ENCODE results near the gene MEGF8.
"Not testable (repeated sequence)": the region's sequence is repeated elsewhere in the genome, so short reads cannot be mapped to it uniquely, and the experiment has no call there.

Gene MEGF8

DNA sequence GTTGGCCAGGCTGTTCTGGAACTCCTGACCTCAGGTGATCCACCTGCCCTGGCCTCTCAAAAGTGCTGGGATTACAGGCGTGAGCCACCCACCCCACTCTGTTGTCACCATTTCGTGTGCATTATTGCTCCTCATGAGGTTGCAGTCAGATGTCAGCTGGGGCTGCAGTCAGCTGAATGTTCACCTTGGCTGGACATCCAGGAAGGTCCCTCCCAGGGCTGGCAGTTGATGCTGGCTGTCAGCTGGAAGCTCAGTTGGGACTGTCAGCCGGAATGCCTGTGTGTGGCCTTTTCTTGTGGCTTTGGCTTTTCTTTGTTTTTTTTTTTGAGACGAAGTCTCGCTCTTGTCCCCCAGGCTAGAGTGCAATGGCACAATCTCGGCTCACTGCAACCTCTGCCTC, 6.6 kb downstream of the MEGF8 start:
- no peak for FAIRE-seq

DNA sequence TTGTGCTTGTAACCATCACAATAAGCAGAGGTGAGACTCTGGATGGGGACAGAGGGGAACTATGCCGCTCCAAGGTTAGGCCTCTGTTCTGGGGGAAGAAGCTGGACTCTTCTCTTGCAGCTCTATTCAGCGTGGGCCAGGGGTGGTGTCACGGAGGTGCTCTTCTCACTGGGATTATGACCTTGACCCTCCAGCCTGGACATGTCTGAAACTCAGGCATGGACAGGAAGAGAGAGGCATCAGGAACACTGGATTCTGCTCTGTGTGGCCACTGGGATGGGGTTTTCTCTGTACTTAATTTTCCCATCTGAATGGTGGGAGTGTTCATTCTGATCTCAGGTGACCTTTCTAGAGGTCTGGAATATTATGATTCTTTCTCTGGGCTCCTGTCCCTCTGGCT, 7.6 kb downstream of the MEGF8 start:
- FAIRE-seq: no peak

DNA sequence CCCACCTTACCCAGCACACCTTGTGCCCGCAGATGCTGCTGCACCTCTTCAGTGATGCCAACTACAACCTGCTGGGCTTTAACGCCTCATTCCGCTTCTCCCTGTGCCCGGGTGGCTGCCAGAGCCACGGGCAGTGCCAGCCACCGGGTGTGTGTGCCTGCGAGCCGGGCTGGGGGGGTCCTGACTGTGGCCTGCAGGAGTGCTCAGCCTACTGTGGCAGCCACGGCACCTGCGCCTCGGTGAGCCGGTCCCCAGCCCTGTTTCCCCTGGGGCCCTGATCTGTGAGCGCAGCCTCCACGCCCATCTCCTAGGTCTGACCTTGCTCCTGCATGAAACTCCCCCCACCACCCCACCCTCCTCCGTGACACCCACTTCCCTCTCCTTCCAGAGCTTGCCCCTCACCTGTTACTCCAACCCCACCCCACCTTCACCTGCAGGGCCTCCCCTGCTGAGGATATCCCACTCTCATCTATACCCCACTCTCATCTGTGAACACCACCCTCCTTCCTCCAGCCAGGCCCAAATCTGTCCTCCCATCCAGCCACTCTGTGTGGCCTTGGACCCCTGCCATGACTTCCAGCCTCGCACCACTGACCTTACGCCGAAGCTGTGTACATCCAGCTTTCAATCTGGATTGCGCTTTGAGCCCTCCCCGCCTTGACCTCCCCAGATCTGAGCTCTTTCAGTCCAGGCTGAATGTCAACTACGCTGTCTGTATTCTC, 8.7 kb downstream of the MEGF8 start:
- no peak for FAIRE-seq

DNA sequence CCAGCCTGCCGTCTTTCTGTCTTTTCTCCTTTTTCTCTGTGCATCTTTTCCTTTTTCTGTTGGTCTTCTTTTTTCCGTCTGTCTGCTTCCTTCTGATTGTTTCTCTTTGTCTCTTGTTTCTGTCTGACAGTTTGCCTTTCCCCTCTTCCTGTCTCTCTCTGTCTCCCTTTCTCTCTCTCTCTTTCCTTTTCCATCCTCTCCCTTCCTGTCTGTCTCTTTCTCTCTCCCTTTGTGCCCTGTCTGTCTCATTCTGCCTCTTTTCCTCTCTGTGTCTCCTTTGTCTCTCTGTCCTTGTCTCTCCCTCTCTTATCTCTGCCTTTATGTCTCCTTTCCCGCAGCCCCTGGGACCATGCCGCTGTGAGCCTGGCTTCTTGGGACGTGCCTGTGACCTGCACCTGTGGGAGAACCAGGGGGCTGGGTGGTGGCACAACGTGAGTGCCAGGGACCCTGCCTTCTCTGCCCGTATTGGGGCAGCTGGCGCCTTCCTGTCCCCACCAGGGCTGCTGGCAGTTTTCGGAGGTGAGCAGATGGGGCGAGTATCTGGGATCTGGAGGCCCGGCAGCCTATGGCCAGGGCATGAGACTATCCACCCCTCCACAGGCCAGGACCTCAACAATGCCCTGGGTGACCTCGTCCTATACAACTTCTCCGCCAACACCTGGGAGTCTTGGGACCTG, 9.4 kb downstream of the MEGF8 start:
- FAIRE-seq: no peak

DNA sequence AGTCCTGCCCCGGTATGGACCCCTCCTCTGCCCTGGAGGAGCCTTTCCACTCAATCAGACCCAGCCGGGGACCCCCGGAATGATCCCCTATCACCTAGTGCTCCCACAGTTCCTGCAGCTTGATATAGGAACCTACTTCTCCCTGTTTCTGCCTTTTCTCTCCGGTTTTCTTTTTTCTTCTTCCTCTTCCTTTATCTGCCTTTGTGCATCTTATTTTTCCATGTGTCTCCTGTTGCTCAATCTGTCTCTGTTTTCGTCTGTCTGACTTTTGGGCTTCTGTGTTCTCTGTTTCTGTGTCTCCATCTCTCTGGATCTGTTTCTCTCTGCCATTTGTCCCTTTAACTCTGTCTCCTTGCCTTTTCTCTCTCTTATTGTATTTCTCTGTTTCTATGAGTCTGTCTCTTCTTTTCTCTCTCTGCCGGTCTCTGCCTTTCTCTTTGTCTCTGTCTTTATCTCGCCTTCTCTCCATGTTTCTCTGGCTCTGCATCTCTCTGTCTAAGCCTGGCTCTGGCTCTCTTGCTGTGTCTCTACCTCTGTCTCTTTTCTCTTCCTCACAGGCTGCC, 10.0 kb downstream of the MEGF8 start:
- FAIRE-seq: no peak

DNA sequence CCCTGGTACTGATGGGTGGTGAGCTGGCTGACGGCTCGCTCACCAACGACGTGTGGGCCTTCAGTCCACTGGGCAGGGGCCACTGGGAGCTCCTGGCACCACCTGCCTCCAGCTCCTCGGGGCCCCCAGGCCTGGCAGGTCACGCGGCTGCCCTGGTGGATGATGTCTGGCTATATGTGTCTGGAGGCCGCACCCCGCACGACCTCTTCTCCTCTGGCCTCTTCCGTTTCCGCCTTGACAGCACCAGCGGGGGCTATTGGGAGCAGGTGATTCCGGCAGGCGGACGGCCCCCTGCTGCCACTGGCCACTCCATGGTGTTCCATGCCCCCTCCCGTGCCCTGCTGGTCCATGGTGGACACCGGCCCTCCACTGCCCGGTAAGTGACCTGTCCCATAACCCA, 10.5 kb downstream of the MEGF8 start:
- no peak for FAIRE-seq

DNA sequence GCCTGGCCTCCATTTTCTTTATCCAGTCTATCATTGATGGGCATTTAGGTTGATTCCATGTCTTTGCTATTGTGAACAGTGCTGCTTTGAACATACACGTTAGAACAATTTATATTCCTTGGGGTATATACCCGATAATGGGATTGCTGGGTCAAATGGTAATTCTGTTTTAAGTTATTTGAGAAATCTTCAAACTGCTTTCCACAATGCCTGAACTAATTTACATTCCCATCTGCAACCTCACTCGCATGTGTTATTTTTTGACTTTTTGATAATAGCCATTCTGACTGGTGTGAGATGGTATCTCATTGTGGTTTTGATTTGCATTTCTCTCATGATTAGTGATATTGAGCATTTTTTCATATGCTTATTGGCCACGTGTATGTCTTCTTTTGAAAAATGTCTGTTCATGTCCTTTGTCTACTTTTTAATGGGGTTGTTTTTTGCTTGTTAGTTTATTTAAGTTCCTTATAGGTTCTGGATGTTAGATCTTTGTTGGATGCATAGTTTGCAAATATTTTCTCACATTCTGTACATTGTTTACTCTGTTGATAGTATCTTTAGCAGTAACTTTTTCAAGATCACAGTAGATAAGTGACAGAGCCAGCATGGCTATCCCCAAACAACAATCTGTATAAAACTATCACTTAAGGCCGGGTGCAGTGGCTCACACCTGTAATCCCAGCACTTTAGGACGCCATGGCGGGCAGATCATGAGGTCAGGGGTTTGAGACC, 13.9 kb downstream of the MEGF8 start:
- not testable (repeated sequence) for FAIRE-seq

DNA sequence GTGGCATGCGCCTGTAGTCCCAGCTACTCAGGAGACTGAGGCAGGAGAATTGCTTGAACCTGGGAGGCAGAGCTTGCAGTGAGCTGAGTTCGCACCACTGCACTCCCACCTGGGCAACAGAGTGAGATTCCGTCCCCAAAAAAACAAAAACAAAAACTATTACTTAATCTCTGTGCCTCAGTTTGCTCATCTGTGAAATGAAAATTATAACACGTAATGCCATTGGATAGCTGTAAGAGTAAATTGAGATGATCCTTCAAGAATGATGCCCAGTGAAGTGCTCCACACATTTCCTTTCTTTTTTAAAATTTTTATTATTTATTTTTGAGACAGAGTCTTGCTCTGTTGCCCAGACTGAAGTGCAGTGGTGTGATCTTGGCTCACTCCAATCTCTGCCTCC, 14.5 kb downstream of the MEGF8 start:
- FAIRE-seq: not testable (repeated sequence)

DNA sequence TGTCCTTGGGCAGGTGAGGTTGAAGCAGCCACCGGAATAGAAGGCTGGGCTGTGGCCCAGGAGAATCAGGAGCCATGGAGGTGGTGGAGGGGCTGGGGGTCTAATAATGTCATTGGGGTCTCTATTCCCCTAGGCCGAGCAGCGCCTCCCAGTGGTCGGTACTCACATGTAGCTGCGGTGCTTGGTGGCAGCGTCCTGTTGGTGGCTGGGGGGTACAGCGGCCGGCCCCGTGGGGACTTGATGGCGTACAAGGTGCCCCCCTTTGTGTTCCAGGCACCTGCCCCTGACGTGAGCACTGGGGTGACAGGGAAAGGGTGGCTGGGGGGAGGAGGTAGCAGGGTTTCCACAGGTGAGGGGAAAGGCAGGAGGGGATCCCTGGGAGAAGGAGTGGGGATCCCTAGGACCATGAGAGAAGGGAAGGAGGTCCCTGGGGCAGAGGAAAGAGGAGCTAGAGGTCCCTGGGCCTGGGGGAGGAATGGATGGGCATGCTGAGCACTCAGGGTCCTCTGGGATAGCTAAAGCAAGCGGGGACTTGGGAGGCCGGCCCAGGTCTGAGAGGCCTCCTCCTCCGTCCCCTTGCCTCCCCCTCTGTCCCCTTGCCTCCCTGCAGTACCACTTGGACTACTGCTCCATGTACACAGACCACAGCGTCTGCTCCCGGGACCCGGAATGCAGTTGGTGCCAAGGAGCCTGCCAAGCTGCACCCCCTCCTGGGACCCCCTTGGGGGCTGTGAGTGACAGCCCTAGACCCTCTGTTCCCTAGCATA, 18.1 kb downstream of the MEGF8 start:
- FAIRE-seq: no peak

DNA sequence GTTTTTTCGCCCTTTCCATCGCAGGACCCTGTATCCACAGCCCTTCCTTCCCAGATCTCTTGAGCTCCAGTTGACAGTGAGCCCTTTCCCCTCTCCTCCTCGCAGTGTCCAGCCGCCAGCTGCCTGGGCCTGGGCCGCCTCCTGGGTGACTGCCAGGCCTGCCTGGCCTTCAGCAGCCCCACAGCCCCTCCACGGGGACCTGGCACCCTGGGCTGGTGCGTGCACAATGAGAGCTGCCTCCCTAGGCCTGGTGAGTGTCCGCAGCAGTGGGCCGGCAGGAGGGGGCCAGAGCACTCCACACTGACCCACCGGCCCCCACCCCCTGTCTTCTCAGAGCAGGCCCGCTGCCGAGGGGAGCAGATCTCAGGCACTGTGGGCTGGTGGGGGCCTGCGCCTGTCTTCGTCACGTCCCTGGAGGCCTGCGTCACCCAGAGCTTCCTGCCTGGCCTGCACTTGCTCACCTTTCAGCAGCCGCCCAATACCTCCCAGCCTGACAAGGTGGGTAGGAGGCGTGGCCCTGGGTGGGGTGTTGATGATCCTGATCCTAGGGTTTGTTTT, 19.0 kb downstream of the MEGF8 start:
- FAIRE-seq: no peak

DNA sequence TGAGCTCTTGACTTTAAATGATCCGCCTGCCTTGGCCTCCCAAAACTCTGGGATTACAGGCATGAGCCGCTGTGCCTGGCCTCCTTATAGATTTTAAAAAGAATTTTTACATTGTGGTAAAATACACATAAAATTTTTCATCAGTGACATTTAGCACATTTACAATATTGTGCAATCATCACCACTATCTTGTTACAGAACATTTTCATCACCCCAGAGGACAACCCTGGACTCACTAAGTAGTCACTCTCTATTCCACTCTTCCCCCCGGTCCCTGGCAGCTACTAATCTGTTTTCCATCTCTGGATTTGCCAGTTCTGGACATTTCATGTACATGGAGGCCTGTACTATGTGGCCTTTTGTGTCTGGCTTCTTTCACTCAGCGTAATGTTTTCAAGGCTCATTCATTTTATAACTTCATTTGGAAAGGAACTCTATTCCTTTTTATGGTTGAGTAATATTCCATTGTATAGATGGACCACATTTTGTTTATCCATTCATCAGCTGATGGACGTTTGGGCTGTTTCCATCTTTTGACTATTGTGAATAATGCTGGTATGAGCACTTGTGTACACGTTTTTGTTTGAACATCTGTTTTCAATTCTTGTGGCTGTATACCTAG, 19.9 kb downstream of the MEGF8 start:
- no peak for FAIRE-seq

DNA sequence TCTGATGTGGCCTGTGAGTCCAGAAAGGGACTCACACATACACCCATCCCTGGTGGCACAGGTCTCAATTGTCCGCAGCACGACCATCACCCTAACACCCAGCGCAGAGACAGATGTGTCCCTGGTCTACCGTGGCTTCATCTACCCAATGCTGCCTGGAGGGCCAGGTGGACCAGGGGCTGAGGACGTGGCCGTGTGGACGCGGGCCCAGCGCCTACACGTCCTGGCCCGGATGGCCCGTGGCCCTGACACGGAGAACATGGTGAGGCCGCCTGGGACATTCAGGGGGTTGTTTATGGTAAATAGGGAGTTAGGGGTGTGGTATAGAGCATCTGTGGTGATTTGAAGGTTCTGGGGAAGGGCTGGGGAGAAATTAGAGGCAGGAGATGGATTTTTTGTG, 22.8 kb downstream of the MEGF8 start:
- no peak for FAIRE-seq

DNA sequence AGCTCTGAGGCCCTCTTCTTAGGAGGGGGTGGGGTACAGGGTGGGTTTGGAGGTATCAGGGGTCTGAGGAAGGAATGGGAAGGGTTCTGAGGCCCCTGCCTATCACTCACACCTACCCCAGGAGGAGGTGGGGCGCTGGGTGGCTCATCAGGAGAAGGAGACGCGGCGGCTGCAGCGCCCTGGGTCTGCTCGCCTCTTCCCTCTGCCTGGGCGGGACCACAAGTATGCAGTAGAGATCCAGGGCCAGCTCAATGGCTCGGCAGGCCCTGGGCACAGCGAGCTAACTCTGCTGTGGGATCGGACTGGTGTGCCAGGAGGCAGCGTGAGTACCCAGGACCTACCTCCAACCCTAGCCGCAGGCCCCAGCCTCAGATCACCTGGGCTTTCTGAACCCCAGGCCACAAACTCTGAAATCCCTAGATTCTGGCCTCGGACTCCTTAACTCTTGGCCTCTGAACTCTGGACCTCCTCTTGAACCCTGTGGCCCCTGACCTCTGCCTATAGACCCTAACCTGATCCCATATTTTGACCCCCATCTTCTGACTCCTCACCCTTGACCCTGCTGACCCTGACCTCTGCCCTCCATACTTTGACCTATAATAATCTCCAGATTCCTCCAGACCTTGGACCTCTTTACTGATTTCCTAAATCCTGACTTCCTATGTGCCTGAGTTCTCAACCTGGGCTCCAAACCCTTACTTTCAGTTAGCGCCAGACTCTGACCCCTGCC, 24.1 kb downstream of the MEGF8 start:
- FAIRE-seq: no peak

DNA sequence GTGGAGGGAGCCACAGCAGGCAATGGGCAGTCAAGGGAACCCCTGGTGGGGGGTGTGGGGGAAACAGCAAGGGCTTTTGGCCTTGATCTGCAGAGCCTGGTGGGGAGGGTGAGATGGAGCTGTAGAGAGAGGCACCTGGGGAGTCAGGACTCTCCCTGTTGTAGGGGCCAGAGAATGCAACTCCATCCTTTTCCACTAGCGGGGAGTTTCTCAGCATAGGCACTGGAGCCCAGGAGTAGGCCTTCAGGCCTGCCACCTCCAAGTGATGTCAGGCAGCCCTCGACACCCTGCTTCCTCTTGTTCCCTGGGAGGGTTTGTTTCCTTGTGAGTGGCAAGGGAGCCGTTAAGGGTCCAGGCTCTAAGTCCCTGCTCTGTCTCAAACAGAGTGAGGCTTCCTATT, 25.0 kb downstream of the MEGF8 start:
- no peak for FAIRE-seq

DNA sequence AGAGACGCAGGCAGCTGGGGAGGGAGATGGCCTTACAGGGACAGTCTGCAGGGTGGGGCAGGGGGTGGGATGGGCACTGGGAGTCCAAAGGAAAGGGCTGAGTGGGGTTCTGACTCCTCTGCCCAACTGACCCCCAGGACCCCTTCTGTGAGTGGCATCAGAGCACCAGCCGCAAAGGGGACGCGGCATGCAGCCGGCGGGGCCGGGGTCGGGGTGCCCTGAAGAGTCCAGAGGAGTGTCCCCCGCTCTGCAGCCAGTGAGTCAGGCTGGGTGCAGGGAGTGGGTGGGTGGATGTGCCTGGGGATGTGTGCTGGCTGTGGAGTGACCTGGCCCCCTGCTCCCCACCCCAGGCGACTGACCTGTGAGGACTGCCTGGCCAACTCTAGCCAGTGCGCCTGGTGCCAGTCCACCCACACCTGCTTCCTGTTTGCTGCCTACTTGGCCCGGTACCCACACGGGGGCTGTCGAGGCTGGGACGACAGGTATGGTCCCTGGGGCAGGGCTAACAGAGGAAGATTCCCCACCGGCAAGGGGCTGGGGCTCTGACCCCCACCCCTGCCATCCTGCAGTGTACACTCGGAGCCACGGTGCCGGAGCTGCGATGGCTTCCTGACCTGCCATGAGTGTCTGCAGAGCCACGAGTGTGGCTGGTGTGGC, 25.8 kb downstream of the MEGF8 start:
- FAIRE-seq: no peak

DNA sequence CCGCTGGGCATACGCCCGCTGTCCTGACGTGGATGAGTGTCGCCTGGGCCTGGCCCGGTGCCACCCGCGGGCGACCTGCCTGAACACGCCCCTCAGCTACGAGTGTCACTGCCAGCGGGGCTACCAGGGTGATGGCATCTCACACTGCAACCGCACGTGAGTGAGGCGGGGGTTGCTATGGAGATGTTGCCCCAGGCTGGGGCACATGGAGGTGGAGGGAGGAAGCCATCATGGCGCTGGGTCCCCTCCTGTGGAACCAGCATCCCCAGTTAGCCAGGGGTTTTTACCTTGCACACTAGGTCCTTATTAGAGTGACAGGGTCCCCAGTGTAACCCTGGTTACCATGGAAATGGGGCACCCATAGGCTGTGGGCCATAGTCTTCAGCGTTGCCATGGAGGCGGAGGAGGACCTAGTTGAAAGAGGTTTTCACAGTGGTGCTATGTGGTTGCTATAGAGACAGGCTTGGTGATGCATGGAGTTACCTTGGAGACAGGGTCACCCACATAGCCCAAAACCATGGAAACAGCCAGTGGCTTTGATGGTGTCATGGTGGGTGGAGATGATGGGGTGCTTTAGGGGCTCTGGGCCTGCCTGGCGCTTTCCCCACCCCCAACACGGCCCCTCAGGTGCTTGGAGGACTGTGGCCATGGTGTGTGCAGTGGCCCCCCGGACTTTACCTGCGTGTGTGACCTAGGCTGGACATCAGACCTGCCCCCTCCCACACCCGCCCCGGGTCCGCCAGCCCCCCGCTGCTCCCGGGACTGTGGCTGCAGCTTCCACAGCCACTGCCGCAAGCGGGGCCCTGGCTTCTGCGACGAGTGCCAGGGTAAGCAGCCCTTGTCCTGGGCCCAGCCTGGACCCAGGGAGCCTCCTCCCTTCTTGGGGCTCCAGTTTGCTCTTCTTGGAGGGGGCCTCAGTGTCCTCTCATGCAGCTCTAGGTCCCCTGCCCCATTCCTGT, 27.1 kb downstream of the MEGF8 start:
- FAIRE-seq: no peak

DNA sequence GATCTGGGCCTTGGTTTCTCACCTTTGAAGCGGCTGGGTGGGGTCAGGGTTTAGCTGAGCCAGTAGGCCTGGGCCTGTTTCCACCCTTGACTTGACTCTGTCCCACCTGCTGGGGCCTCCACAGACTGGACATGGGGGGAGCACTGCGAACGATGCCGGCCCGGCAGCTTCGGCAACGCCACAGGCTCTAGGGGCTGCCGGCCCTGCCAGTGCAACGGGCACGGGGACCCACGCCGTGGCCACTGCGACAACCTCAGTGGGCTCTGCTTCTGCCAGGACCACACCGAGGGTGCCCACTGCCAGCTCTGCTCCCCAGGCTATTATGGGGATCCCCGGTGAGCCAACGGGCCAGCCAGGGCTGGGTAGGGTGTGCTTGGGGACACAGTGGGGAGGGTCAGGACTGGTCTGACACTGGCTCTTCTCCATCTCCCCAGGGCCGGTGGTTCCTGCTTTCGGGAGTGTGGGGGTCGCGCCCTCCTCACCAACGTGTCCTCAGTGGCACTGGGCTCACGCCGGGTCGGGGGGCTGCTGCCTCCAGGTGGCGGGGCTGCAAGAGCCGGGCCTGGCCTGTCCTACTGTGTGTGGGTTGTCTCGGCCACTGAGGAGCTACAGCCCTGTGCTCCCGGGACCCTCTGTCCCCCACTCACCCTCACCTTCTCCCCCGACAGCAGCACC, 28.0 kb downstream of the MEGF8 start:
- FAIRE-seq: no peak

DNA sequence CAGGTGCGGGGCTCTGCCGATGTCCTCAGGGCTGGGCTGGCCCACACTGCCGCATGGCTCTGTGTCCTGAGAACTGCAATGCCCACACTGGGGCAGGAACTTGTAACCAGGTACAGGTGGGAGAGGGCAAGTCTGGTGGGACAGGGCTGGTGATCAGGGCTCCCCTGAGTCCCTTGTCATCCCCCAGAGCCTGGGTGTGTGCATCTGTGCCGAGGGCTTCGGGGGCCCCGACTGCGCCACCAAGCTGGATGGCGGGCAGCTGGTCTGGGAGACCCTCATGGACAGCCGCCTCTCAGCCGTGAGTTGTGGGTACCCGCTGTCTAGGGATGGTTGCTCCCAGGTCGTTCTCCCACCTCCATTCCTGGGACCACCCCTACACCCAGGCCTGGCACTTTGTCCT, 30.5 kb downstream of the MEGF8 start:
- FAIRE-seq: no peak

DNA sequence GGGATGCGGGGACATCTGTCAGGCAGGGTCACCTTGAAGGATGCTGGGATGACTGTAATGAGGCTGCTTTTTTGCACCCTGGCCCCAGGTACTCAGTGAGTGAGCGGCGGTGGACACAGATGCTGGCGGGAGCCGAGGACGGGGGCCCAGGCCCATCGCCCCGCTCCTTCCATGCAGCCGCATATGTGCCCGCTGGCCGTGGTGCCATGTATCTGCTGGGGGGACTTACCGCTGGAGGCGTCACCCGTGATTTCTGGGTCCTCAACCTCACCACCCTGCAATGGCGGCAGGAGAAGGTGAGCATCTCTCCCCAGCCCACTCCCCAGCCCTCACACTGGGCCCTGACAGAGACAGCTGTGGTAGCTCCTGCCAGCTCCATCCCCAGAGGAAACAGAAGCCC, 31.3 kb downstream of the MEGF8 start:
- FAIRE-seq: no peak

Data from TTC549 (cell line).